Measurements from ENCODE around the gene ETS2.

DNA sequence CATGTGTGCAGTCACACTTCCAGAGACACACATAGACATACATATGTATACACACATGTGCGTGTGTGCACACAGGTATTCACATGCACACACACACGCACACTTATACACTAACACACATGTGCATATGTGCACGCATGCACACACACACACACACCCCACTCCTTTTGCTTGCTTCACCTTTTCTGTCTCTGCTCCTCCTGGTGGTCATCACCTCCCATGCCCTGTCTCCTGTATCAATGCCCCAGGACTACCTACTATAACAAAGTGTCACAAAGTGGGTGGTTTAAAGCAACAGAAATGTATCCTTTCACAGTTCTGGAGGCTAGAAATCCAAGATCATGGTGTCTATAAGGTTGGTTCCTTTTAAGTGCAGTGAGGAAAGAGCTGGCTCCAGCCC lies 27.4 kb downstream of the ETS2 start:
- peak; percentile 44 for TF ChIP-seq CTCF (conservative IDR thresholded peaks at IDR 0.05; ENCODE audit: low read depth, low read length)
- no peak for TF ChIP-seq EZH2 (IDR thresholded peaks at IDR 0.05; ENCODE audit: low read length, unreplicated experiment)
- no peak for TF ChIP-seq EZH2phosphoT487 (IDR thresholded peaks at IDR 0.05; ENCODE audit: borderline replicate concordance, low read length)
